SK-N-SH (cell line): ENCODE data around the gene UCHL1. TPM values are rescaled to one million over a fixed set of nuclear protein-coding genes. Genes with fewer than 3 reads are reported as not detected.

Experiments used
- CTCF ChIA-PET: fragments of 300-600, 350-600 bp; formaldehyde crosslinking; extraction: SDS; loops from one replicate; lab custom pipeline; 2021; lab: Yijun Ruan, JAX
- POLR2A ChIA-PET: fragments of 350-600 bp; sonication (Branson Sonifier 250); formaldehyde crosslinking; extraction: SDS; loops from one replicate; lab custom pipeline; 2020; ENCODE audit warnings: antibody characterized with exemption, inconsistent platforms; lab: Yijun Ruan, JAX
- DNase-seq: peaks from one replicate; pipeline ENCODE4 v3.0.0; 2012
- H2AFZ ChIP-seq: fragments of 200-600 bp; sonication (generic); 2 replicates; pipeline ENCODE4 v1.8.1; 2016; ENCODE audit warnings: antibody characterized with exemption, mild to moderate bottlenecking, low read depth
- H3F3A ChIP-seq: fragments of 200-600 bp; sonication (generic); replicated peaks from 2 replicates; pipeline ENCODE3; 2016; ENCODE audit warnings: antibody characterized with exemption, mild to moderate bottlenecking; ENCODE audit not compliant: insufficient read depth
- H3K27ac ChIP-seq, 2 experiments: fragments of 200-500 bp in 1 of 2; fragments of 200-600 bp in 1 of 2; sonication (Bioruptor generic) in 1 of 2; sonication (generic), shearing (Covaris generic) in 1 of 2; 2 replicates each; pipeline versions ENCODE4 v1.5.1 to v1.6.1; 2014 to 2016; ENCODE audit warnings: low read depth in 2 of 2, inconsistent platforms in 1 of 2, low read length in 1 of 2, mild to moderate bottlenecking in 1 of 2, mixed read lengths in 1 of 2
- H3K27me3 ChIP-seq: fragments of 200-600 bp; sonication (generic), shearing (Covaris generic); 2 replicates; pipeline ENCODE4 v1.6.1; 2016; ENCODE audit warnings: mixed run types; ENCODE audit not compliant: insufficient read depth
- H3K36me3 ChIP-seq, 2 experiments: fragments of 200-500 bp in 1 of 2; fragments of 200-600 bp in 1 of 2; sonication (Bioruptor generic) in 1 of 2; sonication (generic) in 1 of 2; replicated peaks in 1 of 2; 2 replicates each; pipeline versions ENCODE3 to v1.5.1; 2014 to 2016; ENCODE audit warnings: low read length in 1 of 2, mild to moderate bottlenecking in 1 of 2; ENCODE audit not compliant: insufficient read depth in 2 of 2, control insufficient read depth in 1 of 2
- H3K4me1 ChIP-seq, 2 experiments: fragments of 200-500 bp in 1 of 2; fragments of 200-600 bp in 1 of 2; sonication (Bioruptor generic) in 1 of 2; sonication (generic), shearing (Covaris generic) in 1 of 2; 2 replicates each; pipeline versions ENCODE4 v1.5.1 to v1.6.1; 2014 to 2016; ENCODE audit warnings: low read depth in 1 of 2, low read length in 1 of 2, mixed run types in 1 of 2; ENCODE audit not compliant: insufficient read depth in 2 of 2, control insufficient read depth in 1 of 2
- H3K4me2 ChIP-seq: fragments of 200-600 bp; sonication (generic), shearing (Covaris generic); 2 replicates; pipeline ENCODE4 v1.6.1; 2017; ENCODE audit warnings: mixed run types
- H3K4me3 ChIP-seq, 2 experiments: fragments of 200-500 bp in 1 of 2; fragments of 200-600 bp in 1 of 2; sonication (Bioruptor generic) in 1 of 2; sonication (generic), shearing (Covaris generic) in 1 of 2; 2 replicates each; pipeline versions ENCODE4 v1.5.1 to v1.8.1; 2014 to 2016; ENCODE audit warnings: low read depth in 2 of 2, inconsistent platforms in 1 of 2, low read length in 1 of 2, mild to moderate bottlenecking in 1 of 2, mixed read lengths in 1 of 2, moderate library complexity in 1 of 2
- H3K79me2 ChIP-seq: fragments of 200-600 bp; sonication (generic); 2 replicates; pipeline ENCODE4 v1.8.1; 2017; ENCODE audit warnings: mild to moderate bottlenecking; ENCODE audit not compliant: insufficient read depth
- H3K9ac ChIP-seq: fragments of 200-600 bp; sonication (generic); 2 replicates; pipeline ENCODE4 v1.6.1; 2017; ENCODE audit warnings: mixed run types
- H3K9me2 ChIP-seq: fragments of 200-600 bp; sonication (generic); 2 replicates; pipeline ENCODE4 v1.6.1; 2017; ENCODE audit warnings: mixed run types
- H3K9me3 ChIP-seq: fragments of 200-600 bp; sonication (generic); 2 replicates; pipeline ENCODE4 v1.6.1; 2017; ENCODE audit warnings: mixed run types, mild to moderate bottlenecking, moderate library complexity
- H4K20me1 ChIP-seq: fragments of 200-600 bp; sonication (generic); 2 replicates; pipeline ENCODE4 v1.6.1; 2017; ENCODE audit warnings: mild to moderate bottlenecking, mixed run types; ENCODE audit not compliant: insufficient read depth
- EZH2phosphoT487 ChIP-seq: fragments of 200-600 bp; sonication (generic); IDR thresholded peaks from 2 replicates; pipeline ENCODE4 v1.6.1; 2017; ENCODE audit warnings: low read depth, mixed run types, mild to moderate bottlenecking, antibody characterized with exemption, moderate library complexity, borderline replicate concordance
- FOSL2 ChIP-seq: IDR thresholded peaks from 2 replicates; pipeline ENCODE4 v1.4.0; 2012; ENCODE audit warnings: low read depth, mild to moderate bottlenecking, moderate library complexity, borderline replicate concordance
- GATA2 ChIP-seq: sonication (generic); formaldehyde crosslinking; IDR thresholded peaks from 2 replicates; pipeline ENCODE4 v1.5.0; 2020; ENCODE audit warnings: mild to moderate bottlenecking, missing genetic modification reagents
- JUND ChIP-seq: IDR thresholded peaks from 2 replicates; pipeline ENCODE4 v1.4.0; 2012
- MEF2A ChIP-seq: IDR thresholded peaks from 2 replicates; pipeline ENCODE4 v1.4.0; 2012; ENCODE audit warnings: low read depth, borderline replicate concordance
- MXI1 ChIP-seq: IDR thresholded peaks from 2 replicates; pipeline ENCODE4 v1.6.1; 2012; ENCODE audit warnings: mild to moderate bottlenecking, low read depth, low read length, improper control_type of control experiment
- NFIC ChIP-seq: IDR thresholded peaks from 2 replicates; pipeline ENCODE4 v1.4.0; 2012; ENCODE audit warnings: borderline replicate concordance
- RAD21 ChIP-seq: IDR thresholded peaks from 2 replicates; pipeline ENCODE4 v1.6.1; 2012; ENCODE audit warnings: mild to moderate bottlenecking, low read length
- RFX5 ChIP-seq: IDR thresholded peaks from 2 replicates; pipeline ENCODE4 v1.6.1; 2012; ENCODE audit warnings: mild to moderate bottlenecking, improper control_type of control experiment, low read length
- TCF12 ChIP-seq: IDR thresholded peaks from 2 replicates; pipeline ENCODE4 v1.4.0; 2012
- TEAD4 ChIP-seq: IDR thresholded peaks from 2 replicates; pipeline ENCODE4 v1.4.0; 2012; ENCODE audit warnings: mild to moderate bottlenecking, borderline replicate concordance; ENCODE audit not compliant: insufficient read depth
- YY1 ChIP-seq: IDR thresholded peaks from 2 replicates; pipeline ENCODE4 v1.4.0; 2012; ENCODE audit warnings: low read depth, mild to moderate bottlenecking
- WGBS: methylation state at CpG from one replicate; pipeline ENCODE4 v1.1.6; 2017; ENCODE audit warnings: low lambda C conversion rate; 5-methylcytosine and 5-hydroxymethylcytosine counted together
- polyA plus RNA-seq, 3 experiments: library from polyadenylated mRNA; depleted of rRNA; stranded (reverse); fragments of >200 nt; gene quantifications; 2 replicates each; pipeline ENCODE4 v1.2.3, GENCODE V29; 2012
- TF ChIP-seq, protein P1 (sequence below): fragments of 200-600 bp; sonication (generic); IDR thresholded peaks from 2 replicates; pipeline ENCODE4 v1.6.1; 2017; ENCODE audit warnings: antibody characterized with exemption, mild to moderate bottlenecking, moderate library complexity
- TF ChIP-seq, protein P2 (sequence below): fragments of 150-350 bp; IDR thresholded peaks from 2 replicates; pipeline ENCODE4 v1.6.1; 2017; ENCODE audit warnings: antibody characterized with exemption, low read length, low read depth, borderline replicate concordance
- TF ChIP-seq, protein P3 (sequence below): IDR thresholded peaks from 2 replicates; pipeline ENCODE4 v1.4.0; 2012; ENCODE audit warnings: low read depth
- TF ChIP-seq, protein P4 (sequence below): IDR thresholded peaks from 2 replicates; pipeline ENCODE4; 2012
- TF ChIP-seq, protein P5 (sequence below): IDR thresholded peaks from 2 replicates; pipeline ENCODE4 v1.6.1; 2012; ENCODE audit warnings: mild to moderate bottlenecking, low read depth, low read length, moderate library complexity
- TF ChIP-seq, protein P6 (sequence below): IDR thresholded peaks from 2 replicates; pipeline ENCODE4 v1.4.0; 2012; ENCODE audit warnings: low read depth, borderline replicate concordance

UCHL1 gene
- polyA plus RNA-seq, 1 of the 3 experiments (the other 2 are of a cell fraction): 1,518 TPM

DNA sequence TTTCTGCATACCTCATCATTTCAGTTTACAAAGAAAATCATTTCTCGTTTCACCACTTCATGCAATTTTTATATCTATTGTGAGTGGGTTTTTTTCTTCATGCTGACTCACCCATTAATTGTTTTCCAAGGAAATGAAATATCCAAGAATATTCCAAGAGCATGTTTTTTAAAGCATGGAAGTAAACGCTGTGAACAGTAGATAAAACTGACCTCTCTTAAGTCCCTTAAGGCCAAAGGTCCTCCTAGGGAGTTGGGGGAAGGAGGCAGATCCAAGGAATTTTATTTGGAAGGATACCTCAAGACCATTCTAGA lies 39.8 kb upstream of the UCHL1 start:
- Histone ChIP-seq H4K20me1 (no peaks in the 10 kb centered on the region), H3K9me3 (no peaks in the 10 kb centered on the region), H3F3A (peaks cover 13% of the 10 kb centered on the region), H2AFZ (peak overlapping the region; percentile 97), H3K4me3 (peak overlapping the region; percentile 65 to 68; a peak in 3 of 4 replicates), H3K4me2 (peak overlapping the region; percentile 75), H3K79me2 (peaks cover 23% of the 10 kb centered on the region), H3K4me1 (peaks cover 4 to 21% of the 10 kb centered on the region in 2 experiments; a peak in 3 of 4 replicates), H3K27me3 (no peaks in the 10 kb centered on the region), H3K27ac (peak overlapping the region; percentile 29 to 89), H3K36me3 (no peaks in the 10 kb centered on the region), H3K9me2 (no peaks in the 10 kb centered on the region), H3K9ac (no peak overlapping the region)
- no peak for DNase-seq
- ChIA-PET POLR2A (interaction anchor here (0.6 to 4.3 kb wide), 4 partner anchors 12 to 295 kb away, joined by 3 to 67 read pairs (median 4); partner anchors contain the start of gene UCHL1), CTCF (interaction anchor here (1.0 to 9.5 kb wide), 7 partner anchors 14 to 376 kb away, joined by 3 to 196 read pairs (median 3); no protein-coding TSS in a partner anchor)
- 67% methylated on average over 2 of the region's 2 CpGs for WGBS
- TF ChIP-seq FOSL2: no peak
- TF ChIP-seq NFIC: no peak
- no peak for TF ChIP-seq YY1
- no peak for TF ChIP-seq JUND
- TF ChIP-seq, protein P1, sequence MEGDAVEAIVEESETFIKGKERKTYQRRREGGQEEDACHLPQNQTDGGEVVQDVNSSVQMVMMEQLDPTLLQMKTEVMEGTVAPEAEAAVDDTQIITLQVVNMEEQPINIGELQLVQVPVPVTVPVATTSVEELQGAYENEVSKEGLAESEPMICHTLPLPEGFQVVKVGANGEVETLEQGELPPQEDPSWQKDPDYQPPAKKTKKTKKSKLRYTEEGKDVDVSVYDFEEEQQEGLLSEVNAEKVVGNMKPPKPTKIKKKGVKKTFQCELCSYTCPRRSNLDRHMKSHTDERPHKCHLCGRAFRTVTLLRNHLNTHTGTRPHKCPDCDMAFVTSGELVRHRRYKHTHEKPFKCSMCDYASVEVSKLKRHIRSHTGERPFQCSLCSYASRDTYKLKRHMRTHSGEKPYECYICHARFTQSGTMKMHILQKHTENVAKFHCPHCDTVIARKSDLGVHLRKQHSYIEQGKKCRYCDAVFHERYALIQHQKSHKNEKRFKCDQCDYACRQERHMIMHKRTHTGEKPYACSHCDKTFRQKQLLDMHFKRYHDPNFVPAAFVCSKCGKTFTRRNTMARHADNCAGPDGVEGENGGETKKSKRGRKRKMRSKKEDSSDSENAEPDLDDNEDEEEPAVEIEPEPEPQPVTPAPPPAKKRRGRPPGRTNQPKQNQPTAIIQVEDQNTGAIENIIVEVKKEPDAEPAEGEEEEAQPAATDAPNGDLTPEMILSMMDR: no peak
- TF ChIP-seq GATA2 (CRISPR knock-in tag): no peak
- TF ChIP-seq, protein P2, sequence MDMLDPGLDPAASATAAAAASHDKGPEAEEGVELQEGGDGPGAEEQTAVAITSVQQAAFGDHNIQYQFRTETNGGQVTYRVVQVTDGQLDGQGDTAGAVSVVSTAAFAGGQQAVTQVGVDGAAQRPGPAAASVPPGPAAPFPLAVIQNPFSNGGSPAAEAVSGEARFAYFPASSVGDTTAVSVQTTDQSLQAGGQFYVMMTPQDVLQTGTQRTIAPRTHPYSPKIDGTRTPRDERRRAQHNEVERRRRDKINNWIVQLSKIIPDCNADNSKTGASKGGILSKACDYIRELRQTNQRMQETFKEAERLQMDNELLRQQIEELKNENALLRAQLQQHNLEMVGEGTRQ: no peak
- TF ChIP-seq, protein P3, sequence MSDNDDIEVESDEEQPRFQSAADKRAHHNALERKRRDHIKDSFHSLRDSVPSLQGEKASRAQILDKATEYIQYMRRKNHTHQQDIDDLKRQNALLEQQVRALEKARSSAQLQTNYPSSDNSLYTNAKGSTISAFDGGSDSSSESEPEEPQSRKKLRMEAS: no peak
- TF ChIP-seq, protein P4, sequence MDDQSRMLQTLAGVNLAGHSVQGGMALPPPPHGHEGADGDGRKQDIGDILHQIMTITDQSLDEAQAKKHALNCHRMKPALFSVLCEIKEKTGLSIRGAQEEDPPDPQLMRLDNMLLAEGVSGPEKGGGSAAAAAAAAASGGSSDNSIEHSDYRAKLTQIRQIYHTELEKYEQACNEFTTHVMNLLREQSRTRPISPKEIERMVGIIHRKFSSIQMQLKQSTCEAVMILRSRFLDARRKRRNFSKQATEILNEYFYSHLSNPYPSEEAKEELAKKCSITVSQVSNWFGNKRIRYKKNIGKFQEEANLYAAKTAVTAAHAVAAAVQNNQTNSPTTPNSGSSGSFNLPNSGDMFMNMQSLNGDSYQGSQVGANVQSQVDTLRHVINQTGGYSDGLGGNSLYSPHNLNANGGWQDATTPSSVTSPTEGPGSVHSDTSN: no peak
- TF ChIP-seq, protein P5, sequence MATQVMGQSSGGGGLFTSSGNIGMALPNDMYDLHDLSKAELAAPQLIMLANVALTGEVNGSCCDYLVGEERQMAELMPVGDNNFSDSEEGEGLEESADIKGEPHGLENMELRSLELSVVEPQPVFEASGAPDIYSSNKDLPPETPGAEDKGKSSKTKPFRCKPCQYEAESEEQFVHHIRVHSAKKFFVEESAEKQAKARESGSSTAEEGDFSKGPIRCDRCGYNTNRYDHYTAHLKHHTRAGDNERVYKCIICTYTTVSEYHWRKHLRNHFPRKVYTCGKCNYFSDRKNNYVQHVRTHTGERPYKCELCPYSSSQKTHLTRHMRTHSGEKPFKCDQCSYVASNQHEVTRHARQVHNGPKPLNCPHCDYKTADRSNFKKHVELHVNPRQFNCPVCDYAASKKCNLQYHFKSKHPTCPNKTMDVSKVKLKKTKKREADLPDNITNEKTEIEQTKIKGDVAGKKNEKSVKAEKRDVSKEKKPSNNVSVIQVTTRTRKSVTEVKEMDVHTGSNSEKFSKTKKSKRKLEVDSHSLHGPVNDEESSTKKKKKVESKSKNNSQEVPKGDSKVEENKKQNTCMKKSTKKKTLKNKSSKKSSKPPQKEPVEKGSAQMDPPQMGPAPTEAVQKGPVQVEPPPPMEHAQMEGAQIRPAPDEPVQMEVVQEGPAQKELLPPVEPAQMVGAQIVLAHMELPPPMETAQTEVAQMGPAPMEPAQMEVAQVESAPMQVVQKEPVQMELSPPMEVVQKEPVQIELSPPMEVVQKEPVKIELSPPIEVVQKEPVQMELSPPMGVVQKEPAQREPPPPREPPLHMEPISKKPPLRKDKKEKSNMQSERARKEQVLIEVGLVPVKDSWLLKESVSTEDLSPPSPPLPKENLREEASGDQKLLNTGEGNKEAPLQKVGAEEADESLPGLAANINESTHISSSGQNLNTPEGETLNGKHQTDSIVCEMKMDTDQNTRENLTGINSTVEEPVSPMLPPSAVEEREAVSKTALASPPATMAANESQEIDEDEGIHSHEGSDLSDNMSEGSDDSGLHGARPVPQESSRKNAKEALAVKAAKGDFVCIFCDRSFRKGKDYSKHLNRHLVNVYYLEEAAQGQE: no peak
- TF ChIP-seq TEAD4: no peak
- no peak for TF ChIP-seq RFX5
- TF ChIP-seq MXI1: no peak
- no peak for TF ChIP-seq MEF2A
- no peak for TF ChIP-seq RAD21
- TF ChIP-seq TCF12: no peak
- TF ChIP-seq, protein P6, sequence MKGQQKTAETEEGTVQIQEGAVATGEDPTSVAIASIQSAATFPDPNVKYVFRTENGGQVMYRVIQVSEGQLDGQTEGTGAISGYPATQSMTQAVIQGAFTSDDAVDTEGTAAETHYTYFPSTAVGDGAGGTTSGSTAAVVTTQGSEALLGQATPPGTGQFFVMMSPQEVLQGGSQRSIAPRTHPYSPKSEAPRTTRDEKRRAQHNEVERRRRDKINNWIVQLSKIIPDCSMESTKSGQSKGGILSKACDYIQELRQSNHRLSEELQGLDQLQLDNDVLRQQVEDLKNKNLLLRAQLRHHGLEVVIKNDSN: no peak
- no peak for TF ChIP-seq EZH2phosphoT487
